ENCODE results near the gene SLC25A25.
A peak's percentile ranks its signal among the peaks of the same experiment; 100 is the strongest.

DNA sequence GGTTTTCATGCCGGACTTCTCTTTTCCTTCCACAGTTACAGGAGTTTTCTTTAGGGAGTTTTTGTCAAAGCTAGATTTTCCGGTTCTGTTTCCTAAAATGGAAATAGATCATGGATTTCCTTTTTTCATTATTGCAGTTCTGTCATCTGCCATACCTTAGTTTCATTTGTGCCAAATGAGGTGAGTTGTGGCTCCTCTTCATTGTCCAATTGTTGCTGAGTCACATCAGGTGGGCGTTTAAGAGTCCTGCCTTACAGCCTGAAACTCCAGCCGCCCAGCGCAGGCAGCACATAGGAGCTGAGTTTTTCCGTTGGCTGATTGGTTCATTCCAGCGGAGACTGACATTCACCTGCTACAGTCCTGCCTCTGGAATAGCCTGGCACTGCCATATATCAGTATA, 14.1 kb downstream of the SLC25A25 start:
- TF ChIP-seq, protein P1, sequence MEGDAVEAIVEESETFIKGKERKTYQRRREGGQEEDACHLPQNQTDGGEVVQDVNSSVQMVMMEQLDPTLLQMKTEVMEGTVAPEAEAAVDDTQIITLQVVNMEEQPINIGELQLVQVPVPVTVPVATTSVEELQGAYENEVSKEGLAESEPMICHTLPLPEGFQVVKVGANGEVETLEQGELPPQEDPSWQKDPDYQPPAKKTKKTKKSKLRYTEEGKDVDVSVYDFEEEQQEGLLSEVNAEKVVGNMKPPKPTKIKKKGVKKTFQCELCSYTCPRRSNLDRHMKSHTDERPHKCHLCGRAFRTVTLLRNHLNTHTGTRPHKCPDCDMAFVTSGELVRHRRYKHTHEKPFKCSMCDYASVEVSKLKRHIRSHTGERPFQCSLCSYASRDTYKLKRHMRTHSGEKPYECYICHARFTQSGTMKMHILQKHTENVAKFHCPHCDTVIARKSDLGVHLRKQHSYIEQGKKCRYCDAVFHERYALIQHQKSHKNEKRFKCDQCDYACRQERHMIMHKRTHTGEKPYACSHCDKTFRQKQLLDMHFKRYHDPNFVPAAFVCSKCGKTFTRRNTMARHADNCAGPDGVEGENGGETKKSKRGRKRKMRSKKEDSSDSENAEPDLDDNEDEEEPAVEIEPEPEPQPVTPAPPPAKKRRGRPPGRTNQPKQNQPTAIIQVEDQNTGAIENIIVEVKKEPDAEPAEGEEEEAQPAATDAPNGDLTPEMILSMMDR (IDR thresholded peaks at IDR 0.05) = no peak
- peak; percentile 67 for TF ChIP-seq POLR2AphosphoS5 (IDR thresholded peaks at IDR 0.05)
- TF ChIP-seq POLR2A (IDR thresholded peaks at IDR 0.05) = no peak

Measured in prostate gland (tissue), 2 donors.